Measurements from ENCODE around the gene DECR2. TPM values are rescaled to one million over a fixed set of nuclear protein-coding genes. Genes with fewer than 3 reads are reported as not detected.

DECR2 gene
- total and polyA plus RNA-seq, 2 of the 13 experiments (the other 11 are each of a cell fraction or from before 2014, with no cell fraction given), result 36.3 to 44.6 TPM

- TF ChIP-seq, protein P1, sequence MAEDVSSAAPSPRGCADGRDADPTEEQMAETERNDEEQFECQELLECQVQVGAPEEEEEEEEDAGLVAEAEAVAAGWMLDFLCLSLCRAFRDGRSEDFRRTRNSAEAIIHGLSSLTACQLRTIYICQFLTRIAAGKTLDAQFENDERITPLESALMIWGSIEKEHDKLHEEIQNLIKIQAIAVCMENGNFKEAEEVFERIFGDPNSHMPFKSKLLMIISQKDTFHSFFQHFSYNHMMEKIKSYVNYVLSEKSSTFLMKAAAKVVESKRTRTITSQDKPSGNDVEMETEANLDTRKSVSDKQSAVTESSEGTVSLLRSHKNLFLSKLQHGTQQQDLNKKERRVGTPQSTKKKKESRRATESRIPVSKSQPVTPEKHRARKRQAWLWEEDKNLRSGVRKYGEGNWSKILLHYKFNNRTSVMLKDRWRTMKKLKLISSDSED (CRISPR knock-in tag; IDR thresholded peaks at IDR 0.05), result no peak
- TF ChIP-seq ZSCAN29 (CRISPR knock-in tag; conservative IDR thresholded peaks at IDR 0.05) (no peak), ZNF17 (CRISPR knock-in tag; IDR thresholded peaks at IDR 0.05) (no peak), CCDC6 (CRISPR knock-in tag; IDR thresholded peaks at IDR 0.05) (no peak), ZNF446 (CRISPR knock-in tag; IDR thresholded peaks at IDR 0.05) (no peak), ZNF607 (CRISPR knock-in tag; IDR thresholded peaks at IDR 0.05; ENCODE audit: borderline replicate concordance) (no peak), MYC (CRISPR knock-in tag; IDR thresholded peaks at IDR 0.05; ENCODE audit: borderline replicate concordance) (0 out of 2 replicates have a peak, but pooled peaks have one; percentile 41), ZNF775 (CRISPR knock-in tag; IDR thresholded peaks at IDR 0.05; ENCODE audit: borderline replicate concordance) (no peak), ZNF513 (CRISPR knock-in tag; conservative IDR thresholded peaks at IDR 0.05) (no peak), ZNF615 (CRISPR knock-in tag; IDR thresholded peaks at IDR 0.05; ENCODE audit: borderline replicate concordance) (no peak), TARDBP (CRISPR knock-in tag; IDR thresholded peaks at IDR 0.05) (no peak), ZNF496 (CRISPR knock-in tag; IDR thresholded peaks at IDR 0.05; ENCODE audit: insufficient replicate concordance) (no peak), ZNF891 (CRISPR knock-in tag; IDR thresholded peaks at IDR 0.05) (no peak), KDM2A (CRISPR knock-in tag; IDR thresholded peaks at IDR 0.05; ENCODE audit: borderline replicate concordance, low read depth) (peak; percentile 69), MAX (IDR thresholded peaks at IDR 0.05) (peak; percentile 72), DMAP1 (CRISPR knock-in tag; IDR thresholded peaks at IDR 0.05) (peak; percentile 46; the same call in 1 of the 2 replicates), NRL (CRISPR knock-in tag; IDR thresholded peaks at IDR 0.05; ENCODE audit: borderline replicate concordance) (peak; percentile 49; the same call in 1 of the 2 replicates), ZMAT3 (CRISPR knock-in tag; conservative IDR thresholded peaks at IDR 0.05) (no peak), CCAR2 (optimal IDR thresholded peaks at IDR 0.05; ENCODE audit: low read depth, low read length) (no peak), ZNF781 (CRISPR knock-in tag; IDR thresholded peaks at IDR 0.05; ENCODE audit: borderline replicate concordance, not compliant biosample characterization) (peak; percentile 56), ZSCAN30 (CRISPR knock-in tag; IDR thresholded peaks at IDR 0.05) (no peak), XBP1 (CRISPR knock-in tag; IDR thresholded peaks at IDR 0.05) (no peak), ZFP82 (CRISPR knock-in tag; IDR thresholded peaks at IDR 0.05; ENCODE audit: borderline replicate concordance) (no peak), NCOA1 (CRISPR knock-in tag; IDR thresholded peaks at IDR 0.05) (no peak)
- TF ChIP-seq, protein P2, sequence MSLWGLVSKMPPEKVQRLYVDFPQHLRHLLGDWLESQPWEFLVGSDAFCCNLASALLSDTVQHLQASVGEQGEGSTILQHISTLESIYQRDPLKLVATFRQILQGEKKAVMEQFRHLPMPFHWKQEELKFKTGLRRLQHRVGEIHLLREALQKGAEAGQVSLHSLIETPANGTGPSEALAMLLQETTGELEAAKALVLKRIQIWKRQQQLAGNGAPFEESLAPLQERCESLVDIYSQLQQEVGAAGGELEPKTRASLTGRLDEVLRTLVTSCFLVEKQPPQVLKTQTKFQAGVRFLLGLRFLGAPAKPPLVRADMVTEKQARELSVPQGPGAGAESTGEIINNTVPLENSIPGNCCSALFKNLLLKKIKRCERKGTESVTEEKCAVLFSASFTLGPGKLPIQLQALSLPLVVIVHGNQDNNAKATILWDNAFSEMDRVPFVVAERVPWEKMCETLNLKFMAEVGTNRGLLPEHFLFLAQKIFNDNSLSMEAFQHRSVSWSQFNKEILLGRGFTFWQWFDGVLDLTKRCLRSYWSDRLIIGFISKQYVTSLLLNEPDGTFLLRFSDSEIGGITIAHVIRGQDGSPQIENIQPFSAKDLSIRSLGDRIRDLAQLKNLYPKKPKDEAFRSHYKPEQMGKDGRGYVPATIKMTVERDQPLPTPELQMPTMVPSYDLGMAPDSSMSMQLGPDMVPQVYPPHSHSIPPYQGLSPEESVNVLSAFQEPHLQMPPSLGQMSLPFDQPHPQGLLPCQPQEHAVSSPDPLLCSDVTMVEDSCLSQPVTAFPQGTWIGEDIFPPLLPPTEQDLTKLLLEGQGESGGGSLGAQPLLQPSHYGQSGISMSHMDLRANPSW (CRISPR knock-in tag; IDR thresholded peaks at IDR 0.05; ENCODE audit: borderline replicate concordance), result no peak
These were observed 5.1 kb upstream of the DECR2 start (continued) for GRCh38 chr16:396605-397004.

Measured in HepG2 (cell line).